HCT116 (cell line): ENCODE results near the gene RPS6KA2. TPM values are rescaled to one million over a fixed set of nuclear protein-coding genes. Genes with fewer than 3 reads are reported as not detected.

ENCODE experiments used
- ATAC-seq: fragments of 200-7000 bp; cut with Tn5 transposase; 2 replicates; pipeline ENCODE4 v1.9.1; 2020; ENCODE audit warnings: mild to moderate bottlenecking, moderate library complexity
- BruUV-seq: library from RNA; stranded (reverse); fragments of 400-500 nt; replicated peaks from 2 replicates; lab custom pipeline; 2021; lab: Mats Ljungman, UMichigan
- CTCF ChIA-PET: fragments of 300-600 bp; sonication (Branson Sonifier 250); formaldehyde crosslinking; loops from one replicate; lab custom pipeline; 2021; ENCODE audit warnings: antibody characterized with exemption; lab: Charles Lee
- POLR2A ChIA-PET: fragments of 300-600, 350-600 bp; sonication (Branson Sonifier 250); formaldehyde crosslinking; loops from one replicate; lab custom pipeline; 2021; ENCODE audit warnings: antibody characterized with exemption; lab: Charles Lee
- RAD21 ChIA-PET, 2 experiments: fragments of 300-600 bp; sonication (Branson Sonifier 250); formaldehyde crosslinking; loops; one replicate each; lab custom pipeline; 2023; ENCODE audit warnings: low total read pairs in 2 of 2; ENCODE audit not compliant: uncharacterized antibody in 2 of 2, unreplicated experiment in 2 of 2, low non-redundant PET in 1 of 2; lab: Charles Lee
- DNase-seq: peaks from one replicate; pipeline ENCODE4 v3.0.0-alpha.2; 2010; ENCODE audit warnings: low read depth, low spot score
- H2AFZ ChIP-seq: fragments of 200-600 bp; shearing (Covaris generic), sonication (generic); 2 replicates; pipeline ENCODE4 v1.6.1; 2017; ENCODE audit warnings: low read depth, mixed run types, mixed read lengths, antibody characterized with exemption, low read length; ENCODE audit not compliant: poor library complexity, severe bottlenecking
- H3K27ac ChIP-seq: 2 replicates; pipeline ENCODE4 v1.5.1; 2012; ENCODE audit warnings: low read depth, low read length
- H3K27me3 ChIP-seq: fragments of 200-600 bp; sonication (generic); 2 replicates; pipeline ENCODE4 v1.6.1; 2016; ENCODE audit warnings: mixed run types, low read length, mixed read lengths; ENCODE audit not compliant: insufficient read depth
- H3K36me3 ChIP-seq, 2 experiments: fragments of 200-500 bp in 1 of 2; fragments of 200-600 bp in 1 of 2; sonication (Bioruptor generic) in 1 of 2; sonication (generic) in 1 of 2; 2 replicates each; pipeline versions ENCODE4 v1.5.1 to v1.6.1; 2014 to 2016; ENCODE audit warnings: low read length in 2 of 2, inconsistent platforms in 1 of 2, mixed read lengths in 1 of 2, mixed run types in 1 of 2; ENCODE audit not compliant: insufficient read depth in 2 of 2, control insufficient read depth in 1 of 2
- H3K4me1 ChIP-seq, 2 experiments: fragments of 200-600 bp in 1 of 2; sonication (generic) in 1 of 2; 2 replicates each; pipeline versions ENCODE4 v1.5.1 to v1.6.1; 2012 to 2017; ENCODE audit warnings: low read length in 2 of 2, inconsistent platforms in 1 of 2, mild to moderate bottlenecking in 1 of 2, mixed read lengths in 1 of 2, mixed run types in 1 of 2, moderate library complexity in 1 of 2; ENCODE audit not compliant: insufficient read depth in 2 of 2, control insufficient read depth in 1 of 2
- H3K4me2 ChIP-seq: fragments of 200-600 bp; sonication (generic); 2 replicates; pipeline ENCODE4 v1.6.1; 2017; ENCODE audit warnings: mixed run types, low read length, mixed read lengths
- H3K4me3 ChIP-seq, 2 experiments: fragments of 200-600 bp in 1 of 2; sonication (generic) in 1 of 2; replicated peaks in 1 of 2; 2 replicates each; pipeline ENCODE4 v1.5.1; 2011 to 2016; ENCODE audit warnings: low read length in 2 of 2, control low read depth in 1 of 2, low read depth in 1 of 2, mild to moderate bottlenecking in 1 of 2, mixed read lengths in 1 of 2, mixed run types in 1 of 2
- H3K79me2 ChIP-seq: fragments of 200-600 bp; sonication (generic); 2 replicates; pipeline ENCODE4 v1.6.1; 2017; ENCODE audit warnings: mild to moderate bottlenecking, mixed run types, low read length, moderate library complexity, mixed read lengths; ENCODE audit not compliant: insufficient read depth
- H3K9ac ChIP-seq: fragments of 200-600 bp; sonication (generic); 2 replicates; pipeline ENCODE4 v1.6.1; 2016; ENCODE audit warnings: low read length, mixed read lengths
- H3K9me2 ChIP-seq: fragments of 200-600 bp; sonication (generic), shearing (Covaris generic); 2 replicates; pipeline ENCODE4 v1.6.1; 2017; ENCODE audit warnings: mixed run types, mild to moderate bottlenecking, moderate library complexity; ENCODE audit not compliant: insufficient read depth
- H3K9me3 ChIP-seq, 2 experiments: fragments of 200-500 bp in 1 of 2; fragments of 200-600 bp in 1 of 2; sonication (Bioruptor generic) in 1 of 2; sonication (generic) in 1 of 2; 2 replicates each; pipeline ENCODE4 v1.6.1; 2014 to 2017; ENCODE audit warnings: low read length in 2 of 2, mixed read lengths in 2 of 2, inconsistent platforms in 1 of 2, low read depth in 1 of 2, mild to moderate bottlenecking in 1 of 2, mixed run types in 1 of 2, moderate library complexity in 1 of 2; ENCODE audit not compliant: control insufficient read depth in 1 of 2, insufficient read depth in 1 of 2
- H4K20me1 ChIP-seq: fragments of 200-600 bp; sonication (generic), shearing (Covaris generic); 2 replicates; pipeline ENCODE4 v1.6.1; 2017; ENCODE audit warnings: mixed run types, mild to moderate bottlenecking, moderate library complexity; ENCODE audit not compliant: insufficient read depth
- CBX3 ChIP-seq: IDR thresholded peaks from 2 replicates; pipeline ENCODE4 v1.6.1; 2012; ENCODE audit warnings: low read depth
- EZH2 ChIP-seq: fragments of 200-600 bp; sonication (generic); IDR thresholded peaks from 2 replicates; pipeline ENCODE4 v1.6.1; 2017; ENCODE audit warnings: antibody characterized with exemption, mixed run types
- EZH2phosphoT487 ChIP-seq: fragments of 200-600 bp; IDR thresholded peaks from 2 replicates; pipeline ENCODE4 v1.6.1; 2018; ENCODE audit warnings: antibody characterized with exemption, borderline replicate concordance
- JUND ChIP-seq: IDR thresholded peaks from 2 replicates; pipeline ENCODE4 v1.6.1; 2012
- POLR2AphosphoS5 ChIP-seq: IDR thresholded peaks from 2 replicates; pipeline ENCODE4 v1.6.1; 2011; ENCODE audit warnings: mild to moderate bottlenecking, low read depth, low read length, moderate library complexity
- RAD21 ChIP-seq: IDR thresholded peaks from 2 replicates; pipeline ENCODE4 v1.6.1; 2012; ENCODE audit warnings: low read depth, mild to moderate bottlenecking
- SIN3A ChIP-seq: IDR thresholded peaks from 2 replicates; pipeline ENCODE4 v1.6.1; 2012; ENCODE audit warnings: low read depth
- SP1 ChIP-seq: IDR thresholded peaks from 2 replicates; pipeline ENCODE4 v1.6.1; 2012; ENCODE audit warnings: low read depth
- SRF ChIP-seq: IDR thresholded peaks from 2 replicates; pipeline ENCODE4 v1.6.1; 2012; ENCODE audit warnings: low read depth
- TCF7L2 ChIP-seq: IDR thresholded peaks from 2 replicates; pipeline ENCODE4 v1.7.0; 2011; ENCODE audit warnings: borderline replicate concordance, inconsistent platforms; ENCODE audit not compliant: insufficient read depth, insufficient read length; ENCODE audit errors: extremely low read depth
- ZFX ChIP-seq: fragments of 450-650 bp; IDR thresholded peaks from 2 replicates; pipeline ENCODE4 v1.6.1; 2017
- ZNF274 ChIP-seq: fragments of 200-500 bp; sonication (Bioruptor generic); IDR thresholded peaks from 2 replicates; pipeline ENCODE4 v1.6.1; 2014; ENCODE audit warnings: mild to moderate bottlenecking, low read depth, low read length, inconsistent platforms
- intact Hi-C: fragments of 100-400 bp; cut with micrococcal nuclease; formaldehyde crosslinking; loops from 2 replicates; pipeline ENCODE4 v1.10.0; 2022
- total RNA-seq: library from RNA; stranded (reverse); gene quantifications from one replicate; pipeline ENCODE4 v1.2.1, GENCODE V29; 2021; ENCODE audit not compliant: unreplicated experiment
- TF ChIP-seq, protein P1 (sequence below), 3 experiments: fragments of 200-600 bp in 1 of 3; sonication (generic) in 1 of 3; IDR thresholded peaks in 2 of 3; conservative IDR thresholded peaks in 1 of 3; 2 replicates each; pipeline ENCODE4 v1.5.1; 2012 to 2017; ENCODE audit warnings: low read depth in 2 of 3, low read length in 2 of 3, antibody characterized with exemption in 1 of 3, borderline replicate concordance in 1 of 3, control low read depth in 1 of 3, mild to moderate bottlenecking in 1 of 3, mixed read lengths in 1 of 3, mixed run types in 1 of 3, moderate library complexity in 1 of 3; ENCODE audit not compliant: insufficient read depth in 1 of 3

RPS6KA2 gene
- total RNA-seq, 1 experiment from 2014 or later: 8.5 TPM

DNA sequence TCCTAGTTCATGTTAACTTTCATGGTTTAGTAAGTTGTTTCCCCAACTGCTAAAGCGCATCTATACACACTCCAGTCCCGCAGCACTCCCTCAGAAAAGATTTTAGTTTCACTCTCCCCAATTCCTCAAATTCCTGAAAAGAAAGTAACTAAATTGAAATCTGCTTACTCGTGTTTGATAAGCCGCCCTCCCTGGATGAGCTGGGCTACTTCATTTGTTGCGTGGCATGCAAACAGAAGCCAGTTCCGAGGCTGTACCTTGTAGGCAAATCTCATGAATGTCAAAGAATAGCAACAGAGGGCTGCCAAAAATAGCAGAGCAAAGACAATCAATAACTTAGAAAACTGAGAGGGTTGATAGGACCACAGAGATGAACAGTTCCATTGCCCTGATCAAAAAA is 261.2 kb downstream of the RPS6KA2 start:
- POLR2A ChIA-PET: no interaction called here
- H3K9ac ChIP-seq: no peak overlapping the region
- H4K20me1 ChIP-seq: no peaks in the 10 kb centered on the region
- H3K4me3 ChIP-seq: no peak overlapping the region
- intact Hi-C loops: no loop called here
- CTCF ChIA-PET: interaction anchor here (2.9 kb wide), 1 partner anchor 16 kb away, joined by 8 read pairs; no protein-coding TSS in a partner anchor
- H3K9me2 ChIP-seq: no peaks in the 10 kb centered on the region
- no peaks in the 10 kb centered on the region for H3K4me1 ChIP-seq
- H3K36me3 ChIP-seq: no peaks in the 10 kb centered on the region
- no peaks in the 10 kb centered on the region for H3K9me3 ChIP-seq
- RAD21 ChIA-PET: no interaction called here
- ATAC-seq: no peak
- DNase-seq: no peak
- no peak overlapping the region for H2AFZ ChIP-seq
- no peaks in the 10 kb centered on the region for H3K27me3 ChIP-seq
- H3K4me2 ChIP-seq: no peak overlapping the region
- no peak overlapping the region for H3K27ac ChIP-seq
- no peak for TF ChIP-seq SP1
- no peak for TF ChIP-seq ZNF274
- TF ChIP-seq RAD21: no peak
- TF ChIP-seq ZFX: no peak
- no TSS peak for BruUV-seq
- H3K79me2 ChIP-seq: no peaks in the 10 kb centered on the region

DNA sequence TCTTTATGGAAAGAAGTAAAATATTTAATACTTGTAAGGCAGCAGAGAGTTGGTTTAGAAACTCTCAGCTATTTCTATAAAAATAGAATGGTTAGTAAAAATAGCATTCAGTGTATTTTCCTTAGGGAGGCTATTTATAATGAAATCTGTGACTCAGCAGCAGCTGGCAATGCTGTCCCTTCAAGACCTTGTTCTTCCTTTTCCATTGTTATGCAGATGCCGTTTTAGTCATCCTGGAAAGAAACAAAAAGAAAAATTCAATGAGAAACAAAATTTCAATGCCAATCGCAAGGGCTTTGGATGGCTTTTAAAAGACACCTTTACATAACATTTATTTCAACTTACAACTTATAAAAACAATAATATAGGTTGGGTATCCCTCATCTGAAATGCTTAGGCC is 261.8 kb downstream of the RPS6KA2 start:
- Histone ChIP-seq H3K9ac (no peak overlapping the region), H3K4me2 (no peak overlapping the region), H3K9me2 (no peaks in the 10 kb centered on the region), H3K36me3 (no peaks in the 10 kb centered on the region), H4K20me1 (no peaks in the 10 kb centered on the region), H3K27ac (no peak overlapping the region), H3K9me3 (no peaks in the 10 kb centered on the region), H3K27me3 (no peaks in the 10 kb centered on the region), H3K79me2 (no peaks in the 10 kb centered on the region), H2AFZ (no peak overlapping the region), H3K4me1 (no peaks in the 10 kb centered on the region), H3K4me3 (no peak overlapping the region)
- intact Hi-C loops: no loop called here
- TF ChIP-seq TCF7L2 (no peak), ZNF274 (no peak), SRF (no peak), EZH2 (no peak), SIN3A (no peak), CBX3 (no peak), RAD21 (no peak), JUND (no peak), EZH2phosphoT487 (no peak), POLR2AphosphoS5 (no peak)
- TF ChIP-seq, protein P1, sequence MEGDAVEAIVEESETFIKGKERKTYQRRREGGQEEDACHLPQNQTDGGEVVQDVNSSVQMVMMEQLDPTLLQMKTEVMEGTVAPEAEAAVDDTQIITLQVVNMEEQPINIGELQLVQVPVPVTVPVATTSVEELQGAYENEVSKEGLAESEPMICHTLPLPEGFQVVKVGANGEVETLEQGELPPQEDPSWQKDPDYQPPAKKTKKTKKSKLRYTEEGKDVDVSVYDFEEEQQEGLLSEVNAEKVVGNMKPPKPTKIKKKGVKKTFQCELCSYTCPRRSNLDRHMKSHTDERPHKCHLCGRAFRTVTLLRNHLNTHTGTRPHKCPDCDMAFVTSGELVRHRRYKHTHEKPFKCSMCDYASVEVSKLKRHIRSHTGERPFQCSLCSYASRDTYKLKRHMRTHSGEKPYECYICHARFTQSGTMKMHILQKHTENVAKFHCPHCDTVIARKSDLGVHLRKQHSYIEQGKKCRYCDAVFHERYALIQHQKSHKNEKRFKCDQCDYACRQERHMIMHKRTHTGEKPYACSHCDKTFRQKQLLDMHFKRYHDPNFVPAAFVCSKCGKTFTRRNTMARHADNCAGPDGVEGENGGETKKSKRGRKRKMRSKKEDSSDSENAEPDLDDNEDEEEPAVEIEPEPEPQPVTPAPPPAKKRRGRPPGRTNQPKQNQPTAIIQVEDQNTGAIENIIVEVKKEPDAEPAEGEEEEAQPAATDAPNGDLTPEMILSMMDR (IDR thresholded peaks at IDR 0.05 in 2 of 3, conservative IDR thresholded peaks at IDR 0.05 in 1 of 3; ENCODE audit: borderline replicate concordance in 1 of 3, insufficient read depth in 1 of 3, low read depth in 2 of 3, low read length in 2 of 3): no peak
- ChIA-PET CTCF (interaction anchor here (2.9 kb wide), 1 partner anchor 16 kb away, joined by 8 read pairs; no protein-coding TSS in a partner anchor), POLR2A (no interaction called here), RAD21 (no interaction called here)
- ATAC-seq (no peak), DNase-seq (no peak)
- BruUV-seq: no TSS peak
